Islet of Langerhans (tissue), 1 donor: ENCODE measurements around the gene HSPA13.
"Not testable (repeated sequence)": the region's sequence is repeated elsewhere in the genome, so short reads cannot be mapped to it uniquely, and the experiment has no call there.

Experiments
- FAIRE-seq: peaks from one replicate; lab custom pipeline; 2011; peaks lifted over from hg19 to GRCh38; lab: Jason Lieb, UNC

The HSPA13 gene

GRCh38 chr21:14382835-14383595 lies at the start of gene HSPA13:
Gene HSPA13, minus strand, starts transcription at chr21:14383146. Its CDS starts 27 bp downstream, at chr21:14383119.
- FAIRE-seq, result peak; percentile 93

GRCh38 chr21:14418920-14419319 lies 36.0 kb upstream of the HSPA13 start:
- FAIRE-seq, result no peak

GRCh38 chr21:14414932-14415508 lies 32.1 kb upstream of the HSPA13 start:
- no peak for FAIRE-seq

- FAIRE-seq, result no peak
Observed at GRCh38 chr21:14405962-14406361, 23.0 kb upstream of the HSPA13 start.

- no peak for FAIRE-seq
Observed at GRCh38 chr21:14405225-14405624, 22.3 kb upstream of the HSPA13 start.

GRCh38 chr21:14403681-14404318 lies 20.9 kb upstream of the HSPA13 start:
- peak; percentile 98 for FAIRE-seq

- FAIRE-seq, result no peak
Observed at GRCh38 chr21:14401217-14401616, 18.3 kb upstream of the HSPA13 start.

- FAIRE-seq, result no peak
Observed at GRCh38 chr21:14388282-14388681, 5.3 kb upstream of the HSPA13 start.

GRCh38 chr21:14384453-14384852 lies 1.5 kb upstream of the HSPA13 start:
- no peak for FAIRE-seq

- no peak for FAIRE-seq
Observed at GRCh38 chr21:14383596-14384180, 742 bp upstream of the HSPA13 start.

GRCh38 chr21:14382486-14382834 lies 486 bp downstream of the HSPA13 start:
- no peak for FAIRE-seq

- FAIRE-seq, result no peak
Observed at GRCh38 chr21:14376854-14377253, 6.1 kb downstream of the HSPA13 start.

- no peak for FAIRE-seq
Observed at GRCh38 chr21:14366998-14367397, 15.9 kb downstream of the HSPA13 start.

GRCh38 chr21:14361958-14362357 lies 21.0 kb downstream of the HSPA13 start:
- FAIRE-seq, result no peak

GRCh38 chr21:14358775-14359174 lies 24.2 kb downstream of the HSPA13 start:
- FAIRE-seq, result no peak

- no peak for FAIRE-seq
Observed at GRCh38 chr21:14356746-14357145, 26.2 kb downstream of the HSPA13 start.

GRCh38 chr21:14354515-14354914 lies 28.4 kb downstream of the HSPA13 start:
- no peak for FAIRE-seq

GRCh38 chr21:14353726-14354125 lies 29.2 kb downstream of the HSPA13 start:
- FAIRE-seq, result no peak

- no peak for FAIRE-seq
Observed at GRCh38 chr21:14353231-14353630, 29.7 kb downstream of the HSPA13 start.

- not testable (repeated sequence) for FAIRE-seq
Observed at GRCh38 chr21:14327346-14327745, 55.6 kb downstream of the HSPA13 start.

GRCh38 chr21:14325595-14325994 lies 57.4 kb downstream of the HSPA13 start:
- FAIRE-seq, result no peak
